NCI-H1436 treated with DMSO at 0.1 percent for 48 hours (cell line): ENCODE data around the gene DAB1.

Experiments
- DNase-seq: peaks from one replicate; lab custom pipeline; 2025; lab: John Stamatoyannopoulos, UW

The DAB1 gene

DNA sequence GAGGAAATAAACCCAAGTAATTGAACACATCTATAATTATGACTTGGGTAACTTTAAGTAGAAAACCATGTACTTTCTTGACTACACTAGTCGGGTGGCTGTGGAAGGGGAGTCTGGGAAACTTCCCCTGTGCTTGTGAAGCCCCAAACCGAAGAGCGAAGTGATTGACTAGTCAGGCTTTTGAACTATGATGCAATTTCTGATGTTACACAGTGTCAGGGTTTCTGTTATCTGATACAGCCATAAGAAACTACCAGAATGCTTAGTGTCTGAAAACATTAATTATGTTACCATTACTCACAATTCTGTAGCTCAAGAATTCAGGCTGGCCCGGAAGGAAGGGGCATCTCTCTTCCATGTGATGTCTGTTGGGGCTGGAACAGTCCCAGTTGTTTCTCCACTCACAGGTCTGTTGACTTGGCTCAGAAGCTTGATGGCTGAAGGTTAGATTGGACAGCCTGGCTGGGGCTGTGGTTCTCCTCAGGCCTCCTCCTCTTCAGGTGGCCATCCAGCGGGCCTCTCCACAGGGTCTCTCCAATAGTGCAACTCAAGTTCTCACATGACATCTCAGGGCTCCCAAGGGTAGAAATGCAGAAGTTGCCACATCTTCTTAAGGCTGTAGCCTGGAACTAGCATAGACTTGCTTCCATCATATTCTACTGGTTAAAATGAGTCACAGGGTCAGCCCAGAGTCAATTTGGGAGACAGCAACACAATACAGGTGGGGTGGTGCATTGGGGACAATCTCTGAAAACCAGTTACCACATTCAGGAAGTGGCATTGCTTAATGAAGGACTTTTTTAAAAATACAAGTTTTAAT lies 449.7 kb downstream of the DAB1 start:
- no peak for DNase-seq

DNA sequence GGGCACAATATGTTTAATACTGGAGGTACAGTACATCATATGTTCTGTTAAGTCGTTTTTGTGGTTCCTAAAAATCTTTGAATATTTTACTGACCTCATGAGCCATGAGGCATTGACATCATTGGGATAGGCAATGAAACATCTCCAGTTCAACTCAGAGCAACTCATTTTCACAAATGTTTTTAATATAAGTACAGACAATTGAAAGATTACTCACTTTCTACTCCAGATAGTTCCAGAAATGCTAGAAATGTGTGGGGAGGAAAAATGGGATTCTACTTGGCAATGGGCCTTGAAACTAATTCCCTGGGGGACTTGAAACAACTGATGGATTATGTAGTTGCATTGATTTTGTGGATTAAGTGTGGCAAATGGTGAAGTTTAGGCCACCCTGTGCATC lies 450.9 kb downstream of the DAB1 start:
- no peak for DNase-seq

GRCh38 chr1:56970280-56970679 lies 453.6 kb downstream of the DAB1 start:
- DNase-seq: no peak

- no peak for DNase-seq
Measured at GRCh38 chr1:56968878-56969495, 454.9 kb downstream of the DAB1 start.

DNA sequence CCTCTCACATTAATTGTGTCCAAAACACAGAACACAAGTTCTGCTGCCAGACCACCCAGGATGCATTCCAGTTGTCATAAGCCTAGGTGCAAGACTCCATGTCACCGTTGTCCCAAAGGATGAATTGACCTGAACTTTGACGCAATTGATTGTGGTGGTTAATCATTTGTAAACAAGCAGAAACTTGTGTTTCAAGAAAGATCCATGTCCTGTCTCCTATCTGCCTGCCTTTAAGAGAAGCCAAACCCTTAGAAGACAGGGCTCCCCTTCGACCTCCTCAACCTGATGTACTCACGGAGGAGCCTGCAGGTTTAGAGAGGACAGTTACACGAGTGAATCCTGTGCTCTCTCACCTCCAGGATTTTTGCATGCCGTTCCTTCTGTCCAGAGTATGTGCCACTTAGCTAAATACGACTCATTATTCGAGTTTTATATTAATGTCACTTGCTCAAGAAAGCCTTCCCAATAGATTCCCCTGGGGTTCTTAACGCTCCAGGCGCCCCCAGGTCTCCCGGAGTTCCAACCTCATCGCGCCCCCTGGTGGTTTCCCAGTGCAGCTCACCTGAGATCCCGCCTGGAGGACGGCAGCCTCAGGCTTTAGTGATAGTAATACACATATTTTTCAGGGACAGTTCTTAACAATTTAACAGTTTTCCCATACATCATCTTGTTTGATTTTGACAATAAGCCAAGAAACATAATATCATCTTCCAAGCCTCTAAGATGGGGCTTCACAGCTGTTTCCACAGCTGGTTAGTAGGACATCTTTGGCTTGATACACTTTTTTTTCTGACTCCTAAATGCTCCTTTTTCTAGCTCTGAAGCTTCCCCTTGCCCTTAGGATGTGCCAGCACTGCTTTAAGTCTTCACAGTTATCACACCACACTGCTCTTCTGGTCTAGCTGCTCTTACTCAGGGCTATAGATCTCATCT lies 455.7 kb downstream of the DAB1 start:
- no peak for DNase-seq

GRCh38 chr1:56967355-56967754 lies 456.5 kb downstream of the DAB1 start:
- DNase-seq: no peak

DNA sequence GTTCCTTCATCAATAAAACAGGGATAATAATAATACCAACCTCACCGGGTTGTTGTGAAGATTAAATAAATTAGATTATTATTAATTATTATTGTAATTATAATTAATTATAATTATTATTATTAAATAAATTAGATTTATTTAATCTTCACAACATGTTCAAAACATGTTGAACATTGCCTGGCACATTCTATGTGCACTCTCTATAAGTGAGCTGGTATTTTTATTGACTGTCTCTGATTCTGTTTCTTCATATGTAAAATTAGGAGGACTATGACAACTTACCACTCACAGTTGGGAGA lies 457.2 kb downstream of the DAB1 start:
- no peak for DNase-seq

DNA sequence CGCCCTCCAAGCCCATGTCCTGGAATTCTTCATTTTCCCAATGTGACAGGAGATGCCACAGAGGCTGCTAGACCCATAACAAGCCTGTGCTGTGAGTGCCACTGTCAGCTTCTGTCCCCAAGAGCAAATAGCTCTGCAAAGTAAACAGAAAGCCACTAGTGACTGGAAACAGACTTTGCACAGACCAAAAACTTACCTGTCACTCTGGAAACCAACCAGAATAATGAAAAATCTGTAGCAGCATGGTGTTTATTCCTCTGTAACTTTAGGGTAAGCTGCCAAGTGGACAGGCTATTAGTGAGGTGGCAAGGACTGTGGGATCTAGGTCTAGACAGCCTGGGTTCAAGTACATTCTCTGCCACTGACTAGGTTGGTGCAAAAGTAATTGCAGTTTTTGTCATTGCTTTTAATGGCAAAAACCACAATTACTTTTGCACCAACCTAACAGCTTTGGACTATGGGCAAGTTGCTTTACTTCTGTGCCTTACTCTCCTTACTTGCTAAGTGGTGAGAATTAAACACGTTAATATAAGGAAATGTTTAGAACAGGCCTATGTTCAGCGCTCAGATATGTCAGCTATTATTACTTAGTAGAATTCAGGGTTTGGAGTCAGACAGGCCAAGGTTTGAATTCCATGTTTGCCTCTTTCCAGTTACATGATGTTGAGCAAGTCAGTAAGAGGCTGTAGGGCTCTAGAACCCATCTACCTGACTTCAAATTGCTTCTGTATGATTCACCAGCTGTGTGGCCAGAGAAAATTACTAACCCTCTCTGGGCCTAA lies 457.8 kb downstream of the DAB1 start, which contains the start of gene C8B:
Gene C8B, minus strand, starts transcription at position 100 of the 782 bp plus-strand sequence. Its CDS starts 67 bp downstream, at position 33.
- no peak for DNase-seq

DNA sequence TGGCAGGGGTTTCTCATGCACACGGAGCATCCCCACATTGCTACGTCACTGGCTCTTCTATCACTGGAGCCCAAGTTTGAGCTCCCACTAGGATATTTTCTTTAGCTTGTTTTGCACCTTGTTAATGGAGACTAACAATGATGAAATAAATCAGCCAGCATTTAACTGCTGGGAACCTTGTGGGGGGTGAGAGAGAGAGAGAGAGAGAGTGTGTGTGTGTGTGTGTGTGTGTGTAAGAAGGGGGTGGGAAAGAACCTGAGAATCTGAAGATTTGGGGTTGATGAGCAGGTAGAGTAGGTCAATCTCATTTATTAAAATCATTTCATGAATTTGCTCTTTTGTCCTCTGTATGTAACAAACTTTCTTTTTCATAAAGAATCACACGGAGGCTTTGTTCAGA lies 458.7 kb downstream of the DAB1 start:
- no peak for DNase-seq

DNA sequence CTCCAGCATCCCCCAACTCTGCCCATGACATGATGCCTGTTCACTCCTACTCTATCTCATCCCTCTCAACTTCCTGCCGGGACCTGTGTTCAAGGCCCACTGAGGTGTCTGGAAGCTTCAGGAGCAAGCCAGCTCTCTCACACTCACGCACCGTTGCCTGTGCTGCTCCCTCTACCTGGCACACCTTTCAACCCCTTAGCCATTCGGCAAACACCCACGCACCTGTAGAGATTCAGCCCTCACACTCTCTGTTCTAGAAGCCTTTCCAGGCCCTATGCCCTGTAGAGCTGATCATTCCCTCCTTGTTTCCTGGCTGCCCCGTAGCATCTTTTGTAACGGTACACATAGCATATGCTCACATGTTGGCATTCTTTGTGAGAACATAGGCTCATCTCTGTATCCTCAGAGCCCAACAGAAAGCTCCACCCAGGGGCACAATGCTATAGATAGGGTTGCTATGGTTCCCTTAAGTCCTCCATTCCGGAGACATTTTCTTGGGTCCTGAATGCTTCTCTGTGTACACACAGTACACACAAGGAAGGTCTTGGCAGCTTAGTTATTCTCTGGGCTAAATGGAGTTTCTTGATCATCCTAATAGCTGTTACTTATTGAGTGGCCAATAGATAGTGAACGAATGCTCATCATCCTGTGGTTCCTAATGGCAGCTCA lies 459.4 kb downstream of the DAB1 start:
- DNase-seq: no peak

DNA sequence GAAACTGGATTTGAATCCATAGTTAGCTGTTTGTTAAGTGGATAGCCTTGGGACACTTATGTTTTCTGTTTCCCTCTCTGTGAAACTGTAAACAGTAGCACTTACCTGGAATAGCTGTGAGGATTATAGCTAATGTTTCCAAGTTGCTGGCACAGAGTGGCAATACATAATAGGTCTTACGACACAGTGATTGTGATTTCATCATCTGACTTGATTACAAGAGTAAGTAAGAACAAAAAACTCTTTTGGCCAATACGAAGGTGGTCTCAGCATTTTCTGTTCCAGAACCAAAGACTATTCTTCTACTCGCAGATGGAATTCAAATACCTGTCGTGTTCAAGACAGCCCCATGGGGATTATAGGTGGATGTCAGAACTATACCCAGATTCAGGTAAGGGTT lies 460.2 kb downstream of the DAB1 start:
- DNase-seq: no peak

DNA sequence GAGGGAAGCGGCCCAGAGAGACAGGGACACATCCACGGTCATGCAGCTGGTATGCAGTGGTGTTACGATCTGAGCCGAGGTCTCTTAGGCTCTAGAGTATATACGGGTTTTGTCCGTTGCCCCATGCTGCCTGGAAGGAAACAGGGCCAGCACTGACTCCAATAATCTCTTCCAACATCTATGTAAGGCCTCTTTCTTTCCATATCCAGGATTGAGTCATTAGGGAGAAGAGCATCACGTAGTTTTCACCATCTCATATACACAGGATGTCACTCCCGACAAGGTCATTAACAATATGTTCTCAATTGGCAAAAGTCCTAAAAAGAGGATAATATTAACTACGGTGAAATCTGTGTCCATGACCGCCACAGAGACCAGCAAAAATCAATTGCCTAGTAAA lies 462.4 kb downstream of the DAB1 start:
- DNase-seq: no peak

DNA sequence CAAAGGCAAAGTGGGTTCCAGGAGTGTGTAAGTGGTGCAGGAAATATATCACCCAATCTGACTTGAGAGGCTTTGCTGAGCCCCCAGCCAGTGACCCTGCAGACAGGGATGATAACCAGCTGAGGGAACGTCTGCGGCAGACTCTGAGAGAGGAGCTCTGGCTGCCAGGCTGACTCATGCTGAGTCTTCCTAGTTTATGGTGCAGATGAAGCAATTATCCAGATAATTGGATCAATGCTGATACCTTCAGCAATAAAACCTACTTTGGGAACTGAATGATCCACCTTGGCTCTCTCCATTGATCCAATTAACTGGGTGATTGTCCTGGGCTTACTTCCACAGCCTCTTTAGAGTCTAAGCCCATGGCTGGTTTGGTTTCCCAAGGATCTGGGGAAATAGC lies 465.3 kb downstream of the DAB1 start:
- DNase-seq: no peak

- no peak for DNase-seq
Measured at GRCh38 chr1:56957931-56958330, 465.9 kb downstream of the DAB1 start.

- DNase-seq: no peak
Measured at GRCh38 chr1:56954664-56955063, 469.2 kb downstream of the DAB1 start.

DNA sequence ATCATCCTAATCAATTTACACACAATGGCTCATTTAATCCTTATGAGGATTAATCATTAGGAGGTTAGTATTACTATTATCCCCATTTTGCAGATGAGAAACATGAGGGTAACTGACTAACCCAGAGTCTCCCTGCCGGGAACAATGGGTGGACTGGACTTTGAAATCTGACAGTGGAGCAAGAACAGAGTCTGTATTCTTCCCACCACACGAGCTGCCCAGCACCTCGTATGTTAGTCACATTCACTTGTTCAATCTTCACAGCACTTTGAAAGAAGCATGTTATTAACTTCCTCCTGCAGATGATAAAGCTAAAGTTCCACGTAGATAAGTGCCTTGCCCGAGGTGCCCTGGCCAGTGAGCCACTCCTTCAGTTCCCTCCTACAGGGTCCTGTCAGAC lies 470.5 kb downstream of the DAB1 start:
- no peak for DNase-seq

- no peak for DNase-seq
Measured at GRCh38 chr1:56952501-56952900, 471.4 kb downstream of the DAB1 start.

DNA sequence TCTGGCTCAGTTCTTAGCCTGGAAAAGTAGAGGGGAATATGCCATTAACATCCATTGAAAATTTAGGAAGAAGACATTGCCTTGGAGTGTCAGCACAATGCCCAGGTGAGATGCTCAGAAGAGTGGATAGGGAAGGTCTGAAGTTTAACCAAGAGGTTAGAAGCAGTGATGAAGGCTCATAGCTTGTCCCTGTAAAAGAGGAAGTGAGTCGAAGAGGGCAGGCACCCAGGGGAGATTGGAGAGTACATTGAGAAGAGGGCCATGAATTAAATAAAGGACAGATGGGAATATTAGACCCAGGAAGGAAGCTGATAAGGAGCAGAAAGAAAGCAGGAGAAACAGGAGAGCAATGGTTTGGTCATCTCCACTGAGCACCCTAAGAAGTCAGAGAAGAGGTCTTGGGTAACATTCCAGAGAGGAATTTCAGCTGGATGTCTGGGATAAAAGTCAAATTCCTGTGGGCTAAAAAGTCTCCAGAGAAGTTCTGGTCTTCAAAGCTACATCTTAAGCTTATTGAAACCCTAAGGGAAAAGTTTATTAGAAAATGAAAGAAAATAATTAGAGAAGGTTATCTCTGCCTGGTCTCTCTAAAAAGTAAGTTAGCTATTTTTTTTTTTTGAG lies 475.3 kb downstream of the DAB1 start:
- DNase-seq: no peak
